B cell (primary cell): ENCODE data around the gene MRPL33. TPM values are rescaled to one million over a fixed set of nuclear protein-coding genes. Genes with fewer than 3 reads are reported as not detected.

Experiments used
- ATAC-seq: fragments of 200-7000 bp; cut with Tn5 transposase; one replicate; pipeline ENCODE4 v1.10.0; 2021; ENCODE audit warnings: low read depth, mild to moderate bottlenecking, moderate number of reproducible peaks, moderate library complexity
- CTCF ChIA-PET: fragments of 350-600 bp; sonication (Branson Sonifier 250); formaldehyde crosslinking; loops from one replicate; lab custom pipeline; 2021; ENCODE audit warnings: antibody characterized with exemption, inconsistent platforms; lab: Charles Lee
- POLR2A ChIA-PET: fragments of 350-600 bp; sonication (Branson Sonifier 250); formaldehyde crosslinking; loops from one replicate; lab custom pipeline; 2021; ENCODE audit warnings: antibody characterized with exemption; lab: Charles Lee
- DNase-seq: peaks from one replicate; pipeline ENCODE4 v3.0.0; 2013
- H2AFZ ChIP-seq: 2 replicates; pipeline ENCODE4 v1.6.1; 2012; ENCODE audit warnings: mild to moderate bottlenecking, low read depth, low read length; ENCODE audit not compliant: insufficient read depth, poor library complexity, severe bottlenecking
- H3K27ac ChIP-seq, 2 donors: 1 replicate in 1 of 2; 2 replicates in 1 of 2; pipeline ENCODE4 v1.5.1; 2012 to 2013; ENCODE audit warnings: low read length in 2 of 2, mild to moderate bottlenecking in 2 of 2, moderate library complexity in 1 of 2
- H3K27me3 ChIP-seq, 4 experiments: fragments of 200-600 bp in 1 of 4; sonication (generic) in 1 of 4; replicated peaks in 1 of 4; 1 replicate in 2 of 4; 2 replicates in 2 of 4; pipeline versions ENCODE4 v1.6.1 to v1.7.0; 2013 to 2016; ENCODE audit warnings: low read length in 3 of 4, mild to moderate bottlenecking in 2 of 4, mixed read lengths in 1 of 4, moderate library complexity in 1 of 4; ENCODE audit not compliant: insufficient read depth in 4 of 4, control insufficient read depth in 3 of 4; ENCODE audit errors: control extremely low read depth in 1 of 4
- H3K36me3 ChIP-seq, 2 experiments: replicated peaks in 1 of 2; 1 replicate in 1 of 2; 2 replicates in 1 of 2; pipeline versions ENCODE4 v1.6.1 to v1.7.1; 2013; ENCODE audit warnings: low read length in 1 of 2; ENCODE audit not compliant: insufficient read depth in 2 of 2, control insufficient read depth in 1 of 2; ENCODE audit errors: control extremely low read depth in 1 of 2, extremely low read depth in 1 of 2
- H3K4me1 ChIP-seq, 2 donors: fragments of 200-600 bp in 1 of 2; sonication (generic) in 1 of 2; 1 replicate in 1 of 2; 2 replicates in 1 of 2; pipeline versions ENCODE4 v1.5.1 to v1.6.1; 2013 to 2017; ENCODE audit warnings: low read length in 2 of 2; ENCODE audit not compliant: control insufficient read depth in 2 of 2, insufficient read depth in 2 of 2
- H3K4me2 ChIP-seq: replicated peaks from 2 replicates; pipeline ENCODE3; 2012; ENCODE audit warnings: mild to moderate bottlenecking, low read depth, low read length; ENCODE audit not compliant: poor library complexity, severe bottlenecking
- H3K4me3 ChIP-seq, 5 experiments: fragments of 200-600 bp in 1 of 5; sonication (generic) in 1 of 5; 1 replicate in 3 of 5; 2 replicates in 2 of 5; pipeline versions ENCODE4 v1.5.1 to v1.7.0; 2011 to 2016; ENCODE audit warnings: low read length in 4 of 5, mild to moderate bottlenecking in 4 of 5, low read depth in 2 of 5, control low read depth in 1 of 5, moderate library complexity in 1 of 5; ENCODE audit not compliant: insufficient read depth in 1 of 5; ENCODE audit errors: control extremely low read depth in 1 of 5, extremely low read depth in 1 of 5
- H3K79me2 ChIP-seq: fragments of 200-600 bp; sonication (generic); one replicate; pipeline ENCODE4 v1.6.0; 2016; ENCODE audit warnings: low read length; ENCODE audit not compliant: control insufficient read depth, insufficient read depth
- H3K9ac ChIP-seq: fragments of 200-600 bp; sonication (generic); 2 replicates; pipeline ENCODE4 v1.6.1; 2017; ENCODE audit warnings: mild to moderate bottlenecking, low read length, moderate library complexity
- H3K9me3 ChIP-seq, 3 donors: one replicate each; pipeline versions ENCODE4 v1.6.1 to v1.7.1; 2013; ENCODE audit warnings: low read length in 2 of 3; ENCODE audit not compliant: control insufficient read depth in 2 of 3, insufficient read depth in 1 of 3; ENCODE audit errors: control extremely low read depth in 1 of 3
- H4K20me1 ChIP-seq: 2 replicates; pipeline ENCODE4 v1.6.0; 2012; ENCODE audit warnings: mild to moderate bottlenecking, low read length; ENCODE audit not compliant: insufficient read depth, control insufficient read depth, poor library complexity, severe bottlenecking
- H3K27ac Mint-ChIP-seq: one replicate; pipeline ENCODE4 v1.8.0; 2021; ENCODE audit warnings: mixed read lengths
- H3K27me3 Mint-ChIP-seq: one replicate; pipeline ENCODE4 v1.8.0; 2021; ENCODE audit warnings: mixed read lengths
- H3K4me1 Mint-ChIP-seq: one replicate; pipeline ENCODE4 v1.8.0; 2021; ENCODE audit warnings: mixed read lengths
- H3K4me3 Mint-ChIP-seq: one replicate; pipeline ENCODE4 v1.8.0; 2021; ENCODE audit warnings: mixed read lengths
- H3K9me3 Mint-ChIP-seq: one replicate; pipeline ENCODE4 v1.8.0; 2022; ENCODE audit warnings: mixed read lengths; ENCODE audit not compliant: insufficient read depth
- CTCF ChIP-seq: fragments of 200-600 bp; IDR thresholded peaks from one replicate; pipeline ENCODE4 v1.8.0; 2022; ENCODE audit warnings: antibody characterized with exemption, mild to moderate bottlenecking
- EZH2 ChIP-seq: IDR thresholded peaks from 2 replicates; pipeline ENCODE4 v1.6.1; 2012; ENCODE audit warnings: borderline replicate concordance, low read depth, mild to moderate bottlenecking, moderate library complexity, low read length; ENCODE audit not compliant: insufficient read depth, poor library complexity, severe bottlenecking
- WGBS: methylation state at CpG from one replicate; pipeline ENCODE4 v1.1.5; 2013; ENCODE audit warnings: missing lambda C conversion rate; ENCODE audit not compliant: insufficient coverage; 5-methylcytosine and 5-hydroxymethylcytosine counted together
- intact Hi-C: fragments of 100-400 bp; cut with micrococcal nuclease; formaldehyde crosslinking; loops from one replicate; pipeline ENCODE4 v1.10.0; 2022
- polyA plus RNA-seq: library from polyadenylated mRNA; depleted of rRNA; stranded (reverse); fragments of >200 nt; gene quantifications from 2 replicates; pipeline ENCODE4 v1.2.3, GENCODE V29; 2012
- total RNA-seq, 2 donors: library from RNA; stranded (reverse); fragments of 120-200 nt in 1 of 2; gene quantifications; 1 replicate in 1 of 2; 2 replicates in 1 of 2; pipeline versions ENCODE4 v1.2.3 to v1.2.4, GENCODE V29; 2013 to 2022

MRPL33 gene
- total and polyA plus RNA-seq, 2 donors (not counting 1 experiment from before 2014, with no cell fraction given), result 14.4 to 26.5 TPM

- Histone ChIP-seq H3K27ac (no peak overlapping the region), H3K4me2 (no peak overlapping the region), H3K36me3 (no peaks in the 10 kb centered on the region), H3K9me3 (no peaks in the 10 kb centered on the region), H3K4me1 (no peaks in the 10 kb centered on the region), H3K9ac (no peak overlapping the region), H3K79me2 (no peaks in the 10 kb centered on the region), H3K4me3 (no peak overlapping the region), H2AFZ (no peak overlapping the region), H3K27me3 (no peaks in the 10 kb centered on the region), H4K20me1 (no peaks in the 10 kb centered on the region)
- 92% methylated on average over 4 of the region's 8 CpGs for WGBS
- no peak for TF ChIP-seq CTCF
- no peak for TF ChIP-seq EZH2
- H3K9me3 Mint-ChIP-seq, result no peaks in the 10 kb centered on the region
- H3K27me3 Mint-ChIP-seq, result no peaks in the 10 kb centered on the region
- POLR2A ChIA-PET, result no interaction called here
- no peak for DNase-seq
- CTCF ChIA-PET, result no interaction called here
- intact Hi-C loops, result no loop called here
- H3K4me1 Mint-ChIP-seq, result no peaks in the 10 kb centered on the region
- H3K27ac Mint-ChIP-seq, result no peak overlapping the region
- ATAC-seq, result no peak
- H3K4me3 Mint-ChIP-seq, result no peak overlapping the region
These were observed 23.7 kb downstream of the MRPL33 start for GRCh38 chr2:27795093-27795834.

GRCh38 chr2:27795868-27796277, 24.4 kb downstream of the MRPL33 start:
- Mint-ChIP-seq H3K4me3 (no peak overlapping the region), H3K27ac (no peak overlapping the region)
- H2AFZ ChIP-seq, result no peak overlapping the region

More at GRCh38 chr2:27795868-27796277, 24.4 kb downstream of the MRPL33 start:
- Histone ChIP-seq H3K36me3 (no peaks in the 10 kb centered on the region), H3K9ac (no peak overlapping the region), H3K27ac (no peak overlapping the region), H3K4me1 (no peaks in the 10 kb centered on the region), H3K79me2 (no peaks in the 10 kb centered on the region), H3K9me3 (no peaks in the 10 kb centered on the region), H4K20me1 (no peaks in the 10 kb centered on the region), H3K27me3 (no peaks in the 10 kb centered on the region), H3K4me2 (no peak overlapping the region), H3K4me3 (no peak overlapping the region)
- WGBS, result 100% methylated on average over 1 of the region's 4 CpGs
- H3K27me3 Mint-ChIP-seq, result no peaks in the 10 kb centered on the region
- intact Hi-C loops, result no loop called here
- CTCF ChIA-PET, result interaction anchor here (0.7 kb wide), 1 partner anchor 92 kb away, joined by 3 read pairs; no protein-coding TSS in a partner anchor
- no peak for TF ChIP-seq CTCF
- no peak for TF ChIP-seq EZH2
- ATAC-seq (no peak), DNase-seq (no peak)
- no peaks in the 10 kb centered on the region for H3K4me1 Mint-ChIP-seq
- POLR2A ChIA-PET, result interaction anchor here (0.7 kb wide), 1 partner anchor 199 kb away, joined by 5 read pairs; no protein-coding TSS in a partner anchor
- H3K9me3 Mint-ChIP-seq, result no peaks in the 10 kb centered on the region
